WI38 (cell line): ENCODE data around the gene ICA1.

Experiments
- H3K4me3 ChIP-seq: 2 replicates; pipeline ENCODE4 v1.5.1; 2011; ENCODE audit warnings: low read depth, mild to moderate bottlenecking, control low read depth, low read length
- CTCF ChIP-seq: IDR thresholded peaks from 2 replicates; pipeline ENCODE4 v1.5.1; 2012; ENCODE audit warnings: low read depth, mild to moderate bottlenecking, control low read depth, low read length

The ICA1 gene

GRCh38 chr7:8232999-8233847 is 28.7 kb downstream of the ICA1 start:
- TF ChIP-seq CTCF: no peak
- H3K4me3 ChIP-seq: no peak overlapping the region

- no peak overlapping the region for H3K4me3 ChIP-seq
- no peak for TF ChIP-seq CTCF
These were observed 32.0 kb downstream of the ICA1 start for GRCh38 chr7:8229927-8230326.

GRCh38 chr7:8228766-8229674 is 32.9 kb downstream of the ICA1 start:
- no peak overlapping the region for H3K4me3 ChIP-seq
- no peak for TF ChIP-seq CTCF

GRCh38 chr7:8228068-8228467 is 33.9 kb downstream of the ICA1 start:
- no peak for TF ChIP-seq CTCF
- H3K4me3 ChIP-seq: no peak overlapping the region

- H3K4me3 ChIP-seq: no peak overlapping the region
- TF ChIP-seq CTCF: no peak
These were observed 34.7 kb downstream of the ICA1 start for GRCh38 chr7:8227261-8227660.

GRCh38 chr7:8226501-8226900 is 35.5 kb downstream of the ICA1 start:
- TF ChIP-seq CTCF: no peak
- no peak overlapping the region for H3K4me3 ChIP-seq

GRCh38 chr7:8221567-8221966 is 40.4 kb downstream of the ICA1 start:
- no peak overlapping the region for H3K4me3 ChIP-seq
- no peak for TF ChIP-seq CTCF
